K562 (cell line): ENCODE measurements around the gene GIT2.

ENCODE experiments used
- ATF3 ChIP-seq, 2 experiments: fragments of 450-650 bp in 1 of 2; sonication (generic) in 1 of 2; formaldehyde crosslinking in 1 of 2; IDR thresholded peaks in 1 of 2; conservative IDR thresholded peaks in 1 of 2; 2 replicates each; pipeline versions ENCODE4 v1.6.1 to v1.8.1; 2016 to 2023; ENCODE audit warnings: mild to moderate bottlenecking in 2 of 2, moderate library complexity in 2 of 2, inconsistent platforms in 1 of 2, missing genetic modification reagents in 1 of 2
- CTCF ChIP-seq, 3 experiments: IDR thresholded peaks in 2 of 3; conservative IDR thresholded peaks in 1 of 3; 2 replicates each; pipeline ENCODE4 v1.5.1; 2011 to 2012; ENCODE audit warnings: low read length in 3 of 3, mild to moderate bottlenecking in 3 of 3, control low read depth in 2 of 3, improper control_type of control experiment in 1 of 3, inconsistent platforms in 1 of 3, low read depth in 1 of 3, mixed read lengths in 1 of 3, moderate library complexity in 1 of 3; ENCODE audit not compliant: insufficient read depth in 2 of 3
- ETV6 ChIP-seq, 3 experiments: fragments of 150-350 bp in 1 of 3; sonication (generic) in 1 of 3; formaldehyde crosslinking in 1 of 3; IDR thresholded peaks; 2 replicates each; pipeline versions ENCODE4 v1.6.1 to v1.8.0; 2014 to 2022; ENCODE audit warnings: borderline replicate concordance in 2 of 3, low read depth in 2 of 3, antibody characterized with exemption in 1 of 3, low read length in 1 of 3, mild to moderate bottlenecking in 1 of 3, missing genetic modification reagents in 1 of 3
- HDAC1 ChIP-seq, 2 experiments: fragments of 450-650 bp; IDR thresholded peaks; 2 replicates each; pipeline ENCODE4 v1.6.1; 2016 to 2017; ENCODE audit warnings: inconsistent platforms in 1 of 2, mild to moderate bottlenecking in 1 of 2, moderate library complexity in 1 of 2
- HMGXB4 ChIP-seq: sonication (generic); formaldehyde crosslinking; IDR thresholded peaks from 2 replicates; pipeline ENCODE4 v1.8.1; 2023; ENCODE audit warnings: mild to moderate bottlenecking, missing genetic modification reagents
- MYBL2 ChIP-seq, 2 experiments: fragments of 450-650 bp in 1 of 2; sonication (generic) in 1 of 2; formaldehyde crosslinking in 1 of 2; IDR thresholded peaks; 2 replicates each; pipeline versions ENCODE4 v1.6.1 to v1.8.1; 2017 to 2022; ENCODE audit warnings: borderline replicate concordance in 1 of 2, inconsistent platforms in 1 of 2, low read depth in 1 of 2, mild to moderate bottlenecking in 1 of 2, missing genetic modification reagents in 1 of 2, moderate library complexity in 1 of 2
- POLR2AphosphoS5 ChIP-seq: IDR thresholded peaks from 2 replicates; pipeline ENCODE4 v1.6.1; 2011; ENCODE audit warnings: mild to moderate bottlenecking, low read depth, low read length, moderate library complexity; ENCODE audit not compliant: control insufficient read depth, insufficient read depth
- PRDM10 ChIP-seq: fragments of 450-650 bp; IDR thresholded peaks from 2 replicates; pipeline ENCODE4 v1.6.1; 2018; ENCODE audit not compliant: partially characterized antibody
- TAF7 ChIP-seq: fragments of 450-650 bp; IDR thresholded peaks from 2 replicates; pipeline ENCODE4 v1.6.1; 2016; ENCODE audit warnings: missing genetic modification characterization, missing compliant biosample characterization

GRCh38 chr12:109966546-109966945, 29.6 kb downstream of the GIT2 start:
- no peak for TF ChIP-seq HMGXB4 (CRISPR knock-in tag)
- TF ChIP-seq TAF7 (tag), result no peak
- no peak for TF ChIP-seq ETV6 (IDR thresholded peaks at IDR 0.05; ENCODE audit: borderline replicate concordance in 1 of 2, low read depth in 2 of 2, low read length in 1 of 2)
- TF ChIP-seq ETV6 (CRISPR knock-in tag; IDR thresholded peaks at IDR 0.05; ENCODE audit: borderline replicate concordance), result no peak
- no peak for TF ChIP-seq POLR2AphosphoS5
- TF ChIP-seq CTCF (IDR thresholded peaks at IDR 0.05 in 2 of 3, conservative IDR thresholded peaks at IDR 0.05 in 1 of 3; ENCODE audit: insufficient read depth in 2 of 3, low read depth in 1 of 3, low read length in 3 of 3), result no peak
- TF ChIP-seq MYBL2 (IDR thresholded peaks at IDR 0.05; ENCODE audit: low read depth), result no peak
- TF ChIP-seq MYBL2 (CRISPR knock-in tag; IDR thresholded peaks at IDR 0.05; ENCODE audit: borderline replicate concordance), result no peak
- no peak for TF ChIP-seq PRDM10
- no peak for TF ChIP-seq HDAC1 (IDR thresholded peaks at IDR 0.05)
- TF ChIP-seq ATF3 (IDR thresholded peaks at IDR 0.05), result no peak
- no peak for TF ChIP-seq ATF3 (CRISPR knock-in tag; conservative IDR thresholded peaks at IDR 0.05)
